ENCODE data around the gene SNUPN.

GRCh38 chr15:75672646-75673425 is 47.3 kb upstream of the SNUPN start:
- TF ChIP-seq CTCF (IDR thresholded peaks at IDR 0.05) (no peak), PBX3 (IDR thresholded peaks at IDR 0.05) (no peak), REST (IDR thresholded peaks at IDR 0.05; ENCODE audit: low read depth, low read length) (no peak), POLR2AphosphoS5 (IDR thresholded peaks at IDR 0.05; ENCODE audit: low read depth, low read length) (no peak), MAX (IDR thresholded peaks at IDR 0.05; ENCODE audit: low read depth) (no peak), SMC3 (IDR thresholded peaks at IDR 0.05; ENCODE audit: low read depth, low read length) (no peak), MXI1 (IDR thresholded peaks at IDR 0.05; ENCODE audit: low read depth, low read length) (no peak), RAD21 (IDR thresholded peaks at IDR 0.05; ENCODE audit: low read length) (no peak), GABPA (IDR thresholded peaks at IDR 0.05; ENCODE audit: low read depth) (no peak), SIN3A (IDR thresholded peaks at IDR 0.05; ENCODE audit: borderline replicate concordance, low read depth, low read length) (no peak), EP300 (IDR thresholded peaks at IDR 0.05; ENCODE audit: borderline replicate concordance in 1 of 2, low read depth in 1 of 2, low read length in 1 of 2) (no peak), USF1 (IDR thresholded peaks at IDR 0.05; ENCODE audit: borderline replicate concordance, low read depth) (no peak), EZH2phosphoT487 (IDR thresholded peaks at IDR 0.05; ENCODE audit: borderline replicate concordance, low read depth) (no peak)

Data from SK-N-SH (cell line).